Transverse colon (tissue), 3 donors: Measurements from ENCODE around the gene ZDHHC11.
"Not testable (repeated sequence)": the region's sequence is repeated elsewhere in the genome, so short reads cannot be mapped to it uniquely, and the experiment has no call there.

Source experiments
- EP300 ChIP-seq: sonication (generic); formaldehyde crosslinking; IDR thresholded peaks from one replicate; pipeline ENCODE4 v1.6.1; 2017; ENCODE audit warnings: antibody characterized with exemption, low read depth
- POLR2A ChIP-seq: fragments of 450-650 bp; IDR thresholded peaks from one replicate; pipeline ENCODE4 v1.6.1; 2016; ENCODE audit warnings: antibody characterized with exemption, mild to moderate bottlenecking, moderate library complexity
- TF ChIP-seq, protein P1 (sequence below), 5 experiments: fragments of 200-600 bp in 3 of 5; fragments of 450-650 bp in 2 of 5; sonication (generic) in 3 of 5; IDR thresholded peaks; 1 replicate in 2 of 5; 2 replicates in 3 of 5; pipeline ENCODE4 v1.5.1; 2016 to 2017; ENCODE audit warnings: antibody characterized with exemption in 5 of 5, inconsistent platforms in 3 of 5, mild to moderate bottlenecking in 2 of 5, moderate library complexity in 1 of 5

DNA sequence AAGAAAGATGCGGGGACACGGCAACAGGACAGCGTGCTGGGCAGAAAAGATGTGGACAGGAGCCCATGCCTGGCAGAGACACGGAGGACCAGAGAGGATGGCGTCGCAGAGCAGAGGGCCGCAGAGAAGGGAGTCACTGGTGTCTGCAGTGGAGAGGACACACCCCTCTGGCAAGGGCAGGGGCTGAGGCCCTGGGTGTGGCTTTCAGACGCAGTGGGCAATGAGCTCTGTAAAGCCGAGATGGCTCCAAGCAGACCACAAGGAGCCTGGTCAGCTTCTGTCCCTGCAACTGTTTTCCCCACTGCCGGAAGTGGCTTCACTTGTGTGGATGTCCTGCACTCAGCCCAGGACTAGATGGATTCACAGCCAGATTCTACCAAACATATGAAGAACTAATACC lies 62.1 kb downstream of the ZDHHC11 start:
- TF ChIP-seq, protein P1, sequence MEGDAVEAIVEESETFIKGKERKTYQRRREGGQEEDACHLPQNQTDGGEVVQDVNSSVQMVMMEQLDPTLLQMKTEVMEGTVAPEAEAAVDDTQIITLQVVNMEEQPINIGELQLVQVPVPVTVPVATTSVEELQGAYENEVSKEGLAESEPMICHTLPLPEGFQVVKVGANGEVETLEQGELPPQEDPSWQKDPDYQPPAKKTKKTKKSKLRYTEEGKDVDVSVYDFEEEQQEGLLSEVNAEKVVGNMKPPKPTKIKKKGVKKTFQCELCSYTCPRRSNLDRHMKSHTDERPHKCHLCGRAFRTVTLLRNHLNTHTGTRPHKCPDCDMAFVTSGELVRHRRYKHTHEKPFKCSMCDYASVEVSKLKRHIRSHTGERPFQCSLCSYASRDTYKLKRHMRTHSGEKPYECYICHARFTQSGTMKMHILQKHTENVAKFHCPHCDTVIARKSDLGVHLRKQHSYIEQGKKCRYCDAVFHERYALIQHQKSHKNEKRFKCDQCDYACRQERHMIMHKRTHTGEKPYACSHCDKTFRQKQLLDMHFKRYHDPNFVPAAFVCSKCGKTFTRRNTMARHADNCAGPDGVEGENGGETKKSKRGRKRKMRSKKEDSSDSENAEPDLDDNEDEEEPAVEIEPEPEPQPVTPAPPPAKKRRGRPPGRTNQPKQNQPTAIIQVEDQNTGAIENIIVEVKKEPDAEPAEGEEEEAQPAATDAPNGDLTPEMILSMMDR (IDR thresholded peaks at IDR 0.05), result not testable (repeated sequence)
- TF ChIP-seq EP300, POLR2A: not testable (repeated sequence)
